Subcutaneous adipose tissue (tissue), 4 donors: ENCODE measurements around the gene OGDH. TPM values are rescaled to one million over a fixed set of nuclear protein-coding genes. Genes with fewer than 3 reads are reported as not detected.

Experiments
- CTCF ChIP-seq: fragments of 450-650 bp; IDR thresholded peaks from one replicate; pipeline ENCODE4 v1.5.1; 2016; ENCODE audit warnings: low read depth, mild to moderate bottlenecking, control low read depth, antibody characterized with exemption, moderate library complexity
- total RNA-seq, 4 donors: library from RNA; depleted of rRNA; stranded (reverse); fragments of >200 nt; gene quantifications; one replicate each; pipeline ENCODE4 v1.1.0, GENCODE V29; 2016

OGDH gene
- 10 to 100 TPM; 62.3 to 93.6 (median 68.5) TPM for total RNA-seq

- TF ChIP-seq CTCF, result no peak
Measured at GRCh38 chr7:44606341-44607140, at the start of gene OGDH. TSS of gene OGDH (plus strand) at chr7:44606627. CDS start at chr7:44624344, 17,717 bp downstream.

- TF ChIP-seq CTCF, result no peak
Measured at GRCh38 chr7:44557485-44557884, 48.9 kb upstream of the OGDH start.

GRCh38 chr7:44559485-44559884 lies 46.9 kb upstream of the OGDH start:
- no peak for TF ChIP-seq CTCF

GRCh38 chr7:44561481-44561880 lies 44.9 kb upstream of the OGDH start:
- no peak for TF ChIP-seq CTCF

GRCh38 chr7:44561962-44562621 lies 44.3 kb upstream of the OGDH start:
- TF ChIP-seq CTCF, result no peak

GRCh38 chr7:44563171-44563679 lies 43.2 kb upstream of the OGDH start:
- no peak for TF ChIP-seq CTCF

- TF ChIP-seq CTCF, result no peak
Measured at GRCh38 chr7:44564606-44565005, 41.8 kb upstream of the OGDH start.
